GM21423 (cell line): ENCODE measurements around the gene ENDOU.
"Not testable (repeated sequence)": the region's sequence is repeated elsewhere in the genome, so short reads cannot be mapped to it uniquely, and the experiment has no call there.

ENCODE experiments used
- ATAC-seq: cut with Tn5 transposase; IDR thresholded peaks from one replicate; pipeline ENCODE4 v1.9.1; 2021; ENCODE audit warnings: mild to moderate bottlenecking, moderate library complexity; ENCODE audit not compliant: unreplicated experiment

The ENDOU gene

GRCh38 chr12:47700263-47700662 is 25.0 kb downstream of the ENDOU start:
- ATAC-seq, result no peak

- no peak for ATAC-seq
These were observed 26.7 kb downstream of the ENDOU start for GRCh38 chr12:47698631-47699030.

GRCh38 chr12:47698055-47698454 is 27.2 kb downstream of the ENDOU start:
- ATAC-seq, result no peak

GRCh38 chr12:47689215-47689614 is 36.1 kb downstream of the ENDOU start:
- ATAC-seq, result no peak

GRCh38 chr12:47687636-47688035 is 37.7 kb downstream of the ENDOU start:
- ATAC-seq, result no peak

- no peak for ATAC-seq
These were observed 38.5 kb downstream of the ENDOU start for GRCh38 chr12:47686645-47687240.

- ATAC-seq, result no peak
These were observed 45.5 kb downstream of the ENDOU start for GRCh38 chr12:47679785-47680184.

- ATAC-seq, result no peak
These were observed 53.2 kb downstream of the ENDOU start for GRCh38 chr12:47672068-47672467.

- not testable (repeated sequence) for ATAC-seq
These were observed 57.4 kb downstream of the ENDOU start for GRCh38 chr12:47667935-47668334.
